GM18519 (cell line): Measurements from ENCODE around the gene IPO13.

Experiments
- ATAC-seq: cut with Tn5 transposase; IDR thresholded peaks from one replicate; pipeline ENCODE4 v1.9.1; 2021; ENCODE audit warnings: mild to moderate bottlenecking, moderate library complexity; ENCODE audit not compliant: unreplicated experiment, low FRiP score

Gene IPO13

DNA sequence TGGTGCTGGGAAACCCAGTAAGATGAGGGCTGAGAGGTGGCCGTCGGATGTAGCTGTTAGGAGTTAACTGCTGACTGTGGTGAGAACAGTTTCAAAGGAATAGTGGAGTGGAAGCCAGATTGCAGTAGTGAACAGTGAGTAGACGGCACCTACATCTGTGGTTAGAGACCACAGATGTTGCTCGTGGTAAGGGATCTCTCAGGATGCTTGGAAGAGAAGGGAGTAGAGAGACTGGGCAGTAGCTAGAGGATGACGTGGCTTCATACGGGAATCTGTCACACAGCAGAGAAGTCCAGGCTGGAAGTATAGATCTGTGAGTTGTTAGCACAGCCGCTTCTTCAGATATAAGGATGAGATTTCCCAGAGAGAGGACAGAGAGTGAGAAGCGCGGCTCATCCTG, 20.9 kb upstream of the IPO13 start:
- ATAC-seq = no peak

DNA sequence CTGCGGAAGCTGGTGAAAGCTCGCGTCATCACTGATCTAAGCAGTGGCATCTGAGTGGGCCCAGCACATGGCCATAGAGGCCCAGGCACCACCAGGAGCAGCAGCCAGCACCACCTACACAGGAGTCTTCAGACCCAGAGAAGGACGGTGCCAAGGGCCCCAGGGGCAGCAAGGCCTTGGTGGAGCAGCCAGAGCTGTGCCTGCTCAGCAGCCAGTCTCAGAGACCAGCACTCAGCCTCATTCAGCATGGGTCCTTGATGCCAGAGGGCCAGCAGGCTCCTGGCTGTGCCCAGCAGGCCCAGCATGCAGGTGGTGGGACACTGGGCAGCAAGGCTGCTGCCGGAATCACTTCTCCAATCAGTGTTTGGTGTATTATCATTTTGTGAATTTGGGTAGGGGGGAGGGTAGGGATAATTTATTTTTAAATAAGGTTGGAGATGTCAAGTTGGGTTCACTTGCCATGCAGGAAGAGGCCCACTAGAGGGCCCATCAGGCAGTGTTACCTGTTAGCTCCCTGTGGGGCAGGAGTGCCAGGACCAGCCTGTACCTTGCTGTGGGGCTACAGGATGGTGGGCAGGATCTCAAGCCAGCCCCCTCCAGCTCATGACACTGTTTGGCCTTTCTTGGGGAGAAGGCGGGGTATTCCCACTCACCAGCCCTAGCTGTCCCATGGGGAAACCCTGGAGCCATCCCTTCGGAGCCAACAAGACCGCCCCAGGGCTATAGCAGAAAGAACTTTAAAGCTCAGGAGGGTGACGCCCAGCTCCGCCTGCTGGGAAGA, 16.4 kb upstream of the IPO13 start:
- no peak for ATAC-seq

- no peak for ATAC-seq
These were observed 15.8 kb upstream of the IPO13 start for GRCh38 chr1:43930949-43931275.

GRCh38 chr1:43931711-43932660, 14.8 kb upstream of the IPO13 start:
- ATAC-seq = no peak

DNA sequence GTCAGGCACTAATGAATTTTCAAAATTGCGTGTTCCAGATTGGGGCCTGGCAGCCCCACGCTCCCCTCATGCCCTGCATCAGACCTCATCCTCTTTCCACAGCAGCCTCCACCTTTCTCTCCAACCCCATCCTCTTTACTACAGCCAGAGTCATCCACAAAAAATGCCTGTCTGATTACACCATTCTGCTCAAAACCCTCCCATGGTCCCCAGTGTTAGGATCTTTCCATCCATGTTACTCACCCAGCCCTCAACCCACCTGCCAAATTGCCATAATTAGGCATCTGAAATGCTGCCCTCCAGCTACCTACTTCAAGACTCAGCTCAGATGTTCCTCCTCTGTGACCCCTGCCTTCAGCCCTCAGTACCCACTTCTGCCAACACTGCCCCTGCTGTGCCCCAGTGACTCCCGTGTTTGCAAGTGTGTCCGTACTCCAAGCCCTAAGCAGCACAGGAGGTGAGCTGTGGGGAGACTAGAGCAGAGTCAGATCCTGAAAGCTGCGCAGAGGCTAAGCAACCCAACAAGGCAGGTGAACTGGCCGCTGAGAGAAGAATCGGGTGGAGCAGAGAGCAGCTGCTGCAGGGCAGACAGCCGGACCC, 13.9 kb upstream of the IPO13 start:
- ATAC-seq = no peak

- ATAC-seq = no peak
These were observed 13.2 kb upstream of the IPO13 start, which contains the start of gene ARTN for GRCh38 chr1:43933386-43934100. Gene ARTN (plus strand): TSS chr1:43933801. CDS start chr1:43935657, 1,856 bp downstream.

GRCh38 chr1:43934101-43934985, 12.4 kb upstream of the IPO13 start:
- no peak for ATAC-seq

DNA sequence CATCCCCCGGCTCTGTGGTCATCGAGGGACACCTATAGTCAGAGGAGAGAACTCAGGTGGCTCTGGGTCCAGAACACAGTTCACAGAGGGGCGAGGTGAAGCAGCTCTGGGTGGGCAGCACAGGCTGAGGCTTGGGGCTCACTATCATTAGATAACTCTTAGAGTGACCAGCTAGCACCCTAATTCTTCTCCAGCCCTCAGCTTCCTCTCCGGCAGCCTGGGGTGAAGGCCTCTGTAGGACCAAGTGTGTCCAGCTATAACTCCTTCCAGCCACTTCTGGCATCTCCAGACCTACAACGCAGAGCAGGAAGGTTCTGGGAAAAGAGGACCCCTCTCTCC, 11.8 kb upstream of the IPO13 start:
- no peak for ATAC-seq

DNA sequence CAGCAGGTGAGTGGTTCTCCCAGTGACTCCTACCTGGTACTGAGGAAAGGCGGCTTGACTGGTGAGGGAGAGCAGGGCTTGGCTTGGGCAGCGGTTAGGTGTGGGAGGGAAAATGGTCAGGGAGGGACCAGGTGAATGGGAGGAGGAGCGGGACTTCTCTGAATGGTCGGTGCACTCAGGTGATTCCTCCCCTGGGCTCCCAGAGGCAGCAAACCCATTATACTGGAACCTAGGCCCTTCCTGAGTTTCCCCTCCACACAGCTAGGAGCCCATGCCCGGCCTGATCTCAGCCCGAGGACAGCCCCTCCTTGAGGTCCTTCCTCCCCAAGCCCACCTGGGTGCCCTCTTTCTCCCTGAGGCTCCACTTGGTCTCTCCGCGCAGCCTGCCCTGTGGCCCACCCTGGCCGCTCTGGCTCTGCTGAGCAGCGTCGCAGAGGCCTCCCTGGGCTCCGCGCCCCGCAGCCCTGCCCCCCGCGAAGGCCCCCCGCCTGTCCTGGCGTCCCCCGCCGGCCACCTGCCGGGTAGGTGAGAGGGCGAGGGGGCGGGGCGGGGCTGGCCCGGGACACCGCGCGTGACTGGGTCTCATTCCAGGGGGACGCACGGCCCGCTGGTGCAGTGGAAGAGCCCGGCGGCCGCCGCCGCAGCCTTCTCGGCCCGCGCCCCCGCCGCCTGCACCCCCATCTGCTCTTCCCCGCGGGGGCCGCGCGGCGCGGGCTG, 10.9 kb upstream of the IPO13 start:
- no peak for ATAC-seq

- ATAC-seq = no peak
These were observed 10.2 kb upstream of the IPO13 start for GRCh38 chr1:43936431-43937151.

GRCh38 chr1:43937179-43937865, 9.4 kb upstream of the IPO13 start:
- no peak for ATAC-seq

DNA sequence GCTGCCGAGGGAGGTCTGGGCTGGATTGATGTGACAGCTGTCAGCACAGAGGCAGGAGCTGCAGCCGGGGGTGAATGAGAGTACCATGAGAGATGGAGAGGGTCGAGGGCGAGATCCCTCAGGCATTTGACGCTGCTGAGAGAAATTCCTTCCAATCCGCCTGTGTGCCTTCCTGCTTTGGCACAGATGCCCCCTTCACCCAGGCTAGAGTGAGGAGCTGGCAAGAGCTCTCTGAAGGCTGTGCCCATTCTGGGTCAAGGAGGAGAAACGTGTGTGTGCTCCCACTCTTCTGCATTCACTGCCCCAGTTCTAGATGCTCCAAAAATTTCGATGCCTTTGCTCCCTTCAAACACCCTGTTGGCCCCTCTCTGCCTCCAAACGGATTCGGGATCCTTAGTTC, 8.4 kb upstream of the IPO13 start:
- no peak for ATAC-seq

DNA sequence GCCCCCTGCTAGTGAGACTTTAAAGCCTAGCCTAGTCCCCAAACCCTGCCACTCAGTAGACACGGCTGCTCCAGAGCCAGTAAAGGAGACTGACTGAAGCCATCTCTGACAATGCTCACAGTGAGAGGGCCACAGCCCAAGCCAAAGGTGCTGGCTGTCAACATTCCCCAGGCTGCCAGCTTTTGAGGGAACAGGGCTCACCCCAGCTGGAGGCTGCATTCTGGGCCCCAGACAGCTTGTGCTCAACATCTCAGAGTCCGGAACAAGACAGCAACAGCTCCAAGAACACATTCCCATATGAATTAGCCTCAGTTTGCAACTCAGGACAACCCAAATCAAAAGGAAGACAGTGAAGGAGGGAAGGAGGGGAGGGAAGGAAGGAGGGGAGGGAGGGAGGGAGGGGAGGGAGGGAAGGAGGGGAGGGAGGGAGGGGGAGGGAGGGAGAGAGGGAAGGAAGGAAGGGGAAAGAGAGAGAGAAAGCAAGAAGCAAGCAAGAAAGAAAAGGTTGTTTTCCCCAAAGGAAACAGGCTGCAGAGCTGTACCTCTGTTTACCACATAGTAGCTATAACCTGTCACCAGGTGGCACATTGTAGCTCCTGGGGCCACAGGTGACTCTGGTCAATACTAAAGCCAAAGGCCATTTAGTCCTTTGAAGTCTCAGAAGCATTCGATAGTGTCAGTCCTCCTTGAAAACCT, 7.7 kb upstream of the IPO13 start:
- no peak for ATAC-seq

DNA sequence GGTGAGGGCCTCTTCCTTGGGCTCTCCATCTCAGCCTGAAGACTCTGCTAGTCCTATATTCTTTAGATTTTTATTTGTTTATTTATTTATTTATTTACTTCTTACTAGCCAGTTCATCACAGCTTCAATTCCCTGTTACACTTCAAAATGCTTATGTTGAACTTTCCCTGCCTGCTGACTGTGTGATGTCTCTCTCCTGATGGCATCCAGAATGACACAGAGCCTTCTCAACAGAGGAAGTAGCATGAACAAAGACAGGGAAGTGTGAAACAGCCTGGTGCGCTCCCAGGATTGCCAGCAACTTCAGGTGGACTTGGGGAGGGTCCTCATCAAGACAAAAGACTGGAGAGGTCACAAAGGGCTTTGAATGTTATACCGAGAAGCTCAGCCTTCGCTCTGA, 4.3 kb upstream of the IPO13 start:
- no peak for ATAC-seq

- ATAC-seq = no peak
These were observed 1.9 kb upstream of the IPO13 start for GRCh38 chr1:43944860-43945259.

DNA sequence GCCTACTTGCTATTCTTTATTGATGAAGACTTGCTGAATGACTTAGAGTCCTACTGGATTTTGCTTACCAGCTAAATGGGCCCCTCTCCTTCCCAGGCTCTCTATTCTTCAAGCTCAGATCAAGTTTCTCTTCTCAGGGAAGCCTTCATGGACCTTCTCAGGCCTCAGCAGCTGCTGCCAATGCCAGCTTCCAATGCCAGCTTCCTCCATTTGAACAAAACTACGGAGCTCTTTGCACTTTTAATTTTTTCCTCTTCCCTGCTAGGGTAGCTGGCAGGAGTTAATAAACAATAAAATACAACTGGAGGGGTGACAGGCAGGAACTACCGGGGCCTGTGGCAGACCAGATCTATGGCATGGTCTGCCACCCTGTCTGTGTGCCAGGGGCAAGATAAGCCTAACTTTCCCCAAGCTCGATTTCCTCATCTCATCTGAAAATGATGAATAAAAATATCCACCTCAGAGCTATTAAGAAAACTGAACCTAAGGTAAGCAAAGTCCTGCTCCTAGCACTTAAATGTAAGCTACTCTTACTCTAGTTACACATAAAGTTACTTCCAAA, 995 bp upstream of the IPO13 start:
- ATAC-seq = no peak
